ENCODE results near the gene CSF2. TPM values are rescaled to one million over a fixed set of nuclear protein-coding genes. Genes with fewer than 3 reads are reported as not detected.

The CSF2 gene
- total RNA-seq, 1 donor from 2014 or later: 1,122 TPM

GRCh38 chr5:132067941-132068808 lies 5.4 kb upstream of the CSF2 start:
- Mint-ChIP-seq H3K4me1 (peaks cover 79% of the 10 kb centered on the region), H3K27ac (peak overlapping the region; percentile 84), H3K27me3 (no peaks in the 10 kb centered on the region), H3K4me3 (no peak overlapping the region), H3K9me3 (no peaks in the 10 kb centered on the region), H3K36me3 (ENCODE audit: low read depth) (no peaks in the 10 kb centered on the region)
- DNase-seq: no peak
- intact Hi-C loops (cut with micrococcal nuclease): loop anchor here (5.0 kb wide), 1 partner anchor 319 kb away; no protein-coding TSS in a partner anchor

GRCh38 chr5:132069561-132069960 lies 4.0 kb upstream of the CSF2 start:
- no peak for DNase-seq
- H3K27ac Mint-ChIP-seq: peak overlapping the region; percentile 92
- intact Hi-C loops (cut with micrococcal nuclease): loop anchor here (5.0 kb wide), 1 partner anchor 318 kb away; no protein-coding TSS in a partner anchor

GRCh38 chr5:132069994-132070393 lies 3.6 kb upstream of the CSF2 start:
- no peak overlapping the region for H3K4me3 Mint-ChIP-seq
- H3K4me1 Mint-ChIP-seq: peaks cover 78% of the 10 kb centered on the region

More at GRCh38 chr5:132069561-132069960, 4.0 kb upstream of the CSF2 start:
- Mint-ChIP-seq H3K9me3 (no peaks in the 10 kb centered on the region), H3K4me3 (no peak overlapping the region), H3K36me3 (ENCODE audit: low read depth) (peaks cover 10% of the 10 kb centered on the region), H3K27me3 (no peaks in the 10 kb centered on the region), H3K4me1 (peaks cover 79% of the 10 kb centered on the region)

GRCh38 chr5:132070460-132071337 lies 2.9 kb upstream of the CSF2 start:
- intact Hi-C loops (cut with micrococcal nuclease): loop anchor here (1.0 to 5.0 kb wide), 3 partner anchors 29 to 222 kb away; partner anchors contain the start of gene SLC22A4
- Mint-ChIP-seq H3K36me3 (ENCODE audit: low read depth) (peaks cover 21% of the 10 kb centered on the region), H3K4me1 (peaks cover 75% of the 10 kb centered on the region), H3K9me3 (no peaks in the 10 kb centered on the region), H3K27me3 (no peaks in the 10 kb centered on the region), H3K27ac (peak overlapping the region; percentile 92), H3K4me3 (peak overlapping the region; percentile 47)
- DNase-seq: peak; percentile 76

More at GRCh38 chr5:132069994-132070393, 3.6 kb upstream of the CSF2 start:
- Mint-ChIP-seq H3K36me3 (ENCODE audit: low read depth) (peaks cover 14% of the 10 kb centered on the region), H3K27me3 (no peaks in the 10 kb centered on the region), H3K9me3 (no peaks in the 10 kb centered on the region), H3K27ac (peak overlapping the region; percentile 92)
- intact Hi-C loops (cut with micrococcal nuclease): loop anchor here (1.0 to 5.0 kb wide), 4 partner anchors 29 to 317 kb away; partner anchors contain the start of gene SLC22A4
- no peak for DNase-seq

GRCh38 chr5:132071338-132071707 lies 2.3 kb upstream of the CSF2 start:
- Mint-ChIP-seq H3K27me3 (no peaks in the 10 kb centered on the region), H3K9me3 (no peaks in the 10 kb centered on the region), H3K4me1 (peaks cover 74% of the 10 kb centered on the region), H3K27ac (peak overlapping the region; percentile 92), H3K36me3 (ENCODE audit: low read depth) (peaks cover 23% of the 10 kb centered on the region), H3K4me3 (no peak overlapping the region)
- DNase-seq: no peak
- intact Hi-C loops (cut with micrococcal nuclease): loop anchor here (5.0 kb wide), 1 partner anchor 221 kb away; the partner anchor contains the start of gene SLC22A4

- intact Hi-C loops (cut with micrococcal nuclease): loop anchor here (5.0 kb wide), 1 partner anchor 220 kb away; the partner anchor contains the start of gene SLC22A4
- Mint-ChIP-seq H3K27me3 (no peaks in the 10 kb centered on the region), H3K4me1 (peaks cover 75% of the 10 kb centered on the region), H3K9me3 (no peaks in the 10 kb centered on the region), H3K36me3 (ENCODE audit: low read depth) (peaks cover 29% of the 10 kb centered on the region), H3K27ac (peak overlapping the region; percentile 92), H3K4me3 (no peak overlapping the region)
- no peak for DNase-seq
Measured at GRCh38 chr5:132072070-132072469, 1.5 kb upstream of the CSF2 start.

GRCh38 chr5:132072528-132072927 lies 1.1 kb upstream of the CSF2 start:
- H3K9me3 Mint-ChIP-seq: no peaks in the 10 kb centered on the region
- intact Hi-C loops (cut with micrococcal nuclease): loop anchor here (5.0 kb wide), 1 partner anchor 220 kb away; the partner anchor contains the start of gene SLC22A4
- H3K4me3 Mint-ChIP-seq: peak overlapping the region; percentile 21
- peak overlapping the region; percentile 92 for H3K27ac Mint-ChIP-seq
- H3K36me3 Mint-ChIP-seq (ENCODE audit: low read depth): peaks cover 33% of the 10 kb centered on the region
- H3K4me1 Mint-ChIP-seq: peaks cover 75% of the 10 kb centered on the region
- H3K27me3 Mint-ChIP-seq: no peaks in the 10 kb centered on the region
- DNase-seq: no peak

GRCh38 chr5:132074091-132074771 lies 642 bp downstream of the CSF2 start:
- intact Hi-C loops (cut with micrococcal nuclease): loop anchor here (5.0 kb wide), 1 partner anchor 218 kb away; the partner anchor contains the start of gene SLC22A4
- Mint-ChIP-seq H3K9me3 (no peaks in the 10 kb centered on the region), H3K4me1 (peaks cover 83% of the 10 kb centered on the region), H3K4me3 (peak overlapping the region; percentile 80), H3K27ac (peak overlapping the region; percentile 92), H3K36me3 (ENCODE audit: low read depth) (peaks cover 33% of the 10 kb centered on the region), H3K27me3 (no peaks in the 10 kb centered on the region)
- DNase-seq: no peak

GRCh38 chr5:132074772-132075718 lies 1.5 kb downstream of the CSF2 start:
- intact Hi-C loops (cut with micrococcal nuclease): loop anchor here (1.0 to 5.0 kb wide), 2 partner anchors 8 to 217 kb away; partner anchors contain the start of gene SLC22A4
- peaks cover 86% of the 10 kb centered on the region for H3K4me1 Mint-ChIP-seq

GRCh38 chr5:132075719-132076077 lies 2.1 kb downstream of the CSF2 start:
- peaks cover 33% of the 10 kb centered on the region for H3K36me3 Mint-ChIP-seq (ENCODE audit: low read depth)
- H3K9me3 Mint-ChIP-seq: no peaks in the 10 kb centered on the region
- peaks cover 83% of the 10 kb centered on the region for H3K4me1 Mint-ChIP-seq
- no peak for DNase-seq
- peak overlapping the region; percentile 92 for H3K27ac Mint-ChIP-seq
- H3K27me3 Mint-ChIP-seq: no peaks in the 10 kb centered on the region
- H3K4me3 Mint-ChIP-seq: peak overlapping the region; percentile 80
- intact Hi-C loops (cut with micrococcal nuclease): loop anchor here (1.0 kb wide), 1 partner anchor 8 kb away; no protein-coding TSS in a partner anchor

More at GRCh38 chr5:132074772-132075718, 1.5 kb downstream of the CSF2 start:
- no peaks in the 10 kb centered on the region for H3K27me3 Mint-ChIP-seq
- no peaks in the 10 kb centered on the region for H3K9me3 Mint-ChIP-seq
- peak overlapping the region; percentile 80 for H3K4me3 Mint-ChIP-seq
- H3K27ac Mint-ChIP-seq: peak overlapping the region; percentile 92
- DNase-seq: peak; percentile 77
- peaks cover 33% of the 10 kb centered on the region for H3K36me3 Mint-ChIP-seq (ENCODE audit: low read depth)

GRCh38 chr5:132076202-132076830 lies 2.7 kb downstream of the CSF2 start:
- peak overlapping the region; percentile 80 for H3K4me3 Mint-ChIP-seq
- DNase-seq: no peak
- peak overlapping the region; percentile 89 for H3K27ac Mint-ChIP-seq
- no peaks in the 10 kb centered on the region for H3K27me3 Mint-ChIP-seq
- peaks cover 81% of the 10 kb centered on the region for H3K4me1 Mint-ChIP-seq
- intact Hi-C loops (cut with micrococcal nuclease): no loop called here
- H3K9me3 Mint-ChIP-seq: no peaks in the 10 kb centered on the region
- peaks cover 33% of the 10 kb centered on the region for H3K36me3 Mint-ChIP-seq (ENCODE audit: low read depth)

GRCh38 chr5:132076983-132077382 lies 3.4 kb downstream of the CSF2 start:
- no peaks in the 10 kb centered on the region for H3K9me3 Mint-ChIP-seq
- intact Hi-C loops (cut with micrococcal nuclease): no loop called here
- no peaks in the 10 kb centered on the region for H3K27me3 Mint-ChIP-seq
- H3K4me1 Mint-ChIP-seq: peaks cover 81% of the 10 kb centered on the region
- peaks cover 34% of the 10 kb centered on the region for H3K36me3 Mint-ChIP-seq (ENCODE audit: low read depth)
- no peak for DNase-seq
- peak overlapping the region; percentile 89 for H3K27ac Mint-ChIP-seq
- H3K4me3 Mint-ChIP-seq: peak overlapping the region; percentile 80
